Embryonic facial prominence (tissue), 1 donor: ENCODE results near the gene PRDM5.

ENCODE experiments used
- DNase-seq: peaks from one replicate; pipeline ENCODE4 v3.0.0-alpha.2; 2016; ENCODE audit errors: extremely low spot score

PRDM5 gene

DNA sequence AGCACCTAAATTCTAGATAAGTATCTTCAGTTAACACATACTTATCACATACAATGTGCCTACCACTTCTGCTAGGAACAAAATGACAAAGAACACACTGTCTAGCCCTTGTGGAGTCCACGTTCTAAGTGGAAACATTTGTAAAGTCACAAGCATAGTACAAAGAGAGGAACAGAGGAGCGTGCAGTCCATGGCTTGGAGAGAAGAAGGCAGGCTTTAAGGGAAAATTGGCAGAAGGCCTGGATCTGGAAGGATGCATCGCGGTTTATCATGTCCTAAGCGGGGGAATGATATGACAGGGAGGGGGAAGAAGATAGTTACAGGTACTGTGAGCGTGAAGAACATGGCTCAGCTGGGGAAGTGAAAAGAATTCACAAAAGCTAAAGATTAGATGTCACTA is 218.0 kb downstream of the PRDM5 start:
- no peak for DNase-seq

DNA sequence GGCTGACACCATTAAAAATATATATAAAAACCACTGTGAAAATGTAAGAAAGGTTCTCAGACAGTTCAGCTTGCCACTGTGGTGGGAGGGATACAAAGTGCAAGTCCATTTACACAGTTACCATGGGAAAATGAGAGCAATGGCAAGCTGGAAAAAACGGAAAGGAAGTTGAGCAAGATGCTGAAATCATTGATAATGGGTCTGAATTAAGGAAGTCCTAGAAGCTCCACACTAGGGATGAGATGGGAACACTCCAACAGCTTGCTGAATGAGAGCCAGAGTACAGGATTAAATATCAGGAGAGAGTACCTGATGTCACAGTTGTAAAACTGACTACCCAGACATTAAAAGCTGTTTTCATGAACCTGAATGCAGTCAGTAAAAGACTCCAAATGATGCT is 218.6 kb downstream of the PRDM5 start:
- no peak for DNase-seq

DNA sequence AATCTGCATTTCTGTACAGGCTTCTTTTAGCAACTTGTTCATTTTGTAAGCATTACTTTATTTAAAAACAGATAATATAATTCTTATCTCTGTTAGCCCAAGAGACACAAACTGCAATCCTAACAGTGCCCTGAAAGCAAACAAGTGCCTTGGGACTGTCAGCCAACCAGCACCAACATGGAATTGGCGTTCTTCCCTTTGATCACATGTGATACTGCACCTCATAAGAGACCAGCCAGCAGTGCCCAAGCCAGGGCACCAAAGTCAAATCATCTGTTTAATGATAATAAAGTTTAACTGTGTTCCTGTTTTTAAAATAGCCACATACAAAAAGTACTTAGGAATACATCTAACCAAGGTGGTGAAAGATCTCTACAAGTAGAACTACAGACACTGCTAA is 223.2 kb downstream of the PRDM5 start:
- DNase-seq = no peak

DNA sequence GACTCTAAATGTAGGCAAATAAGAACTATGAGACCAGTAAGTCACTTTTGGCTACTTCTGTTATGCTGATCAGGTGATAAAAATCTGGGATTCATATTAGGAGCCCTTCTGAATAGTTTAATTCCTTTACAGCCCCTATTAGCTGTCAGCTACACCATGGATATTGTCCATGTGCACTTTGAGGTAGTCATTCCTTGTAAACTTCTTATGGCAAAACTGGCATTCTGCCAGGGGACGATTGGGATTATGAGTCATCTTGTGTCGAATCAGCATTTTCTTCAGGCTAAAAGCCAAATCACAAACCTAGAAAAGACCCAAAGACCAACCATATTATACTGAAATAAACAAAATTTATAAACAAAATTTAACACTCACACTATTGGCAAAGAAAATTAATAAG is 227.6 kb downstream of the PRDM5 start:
- DNase-seq = no peak

DNA sequence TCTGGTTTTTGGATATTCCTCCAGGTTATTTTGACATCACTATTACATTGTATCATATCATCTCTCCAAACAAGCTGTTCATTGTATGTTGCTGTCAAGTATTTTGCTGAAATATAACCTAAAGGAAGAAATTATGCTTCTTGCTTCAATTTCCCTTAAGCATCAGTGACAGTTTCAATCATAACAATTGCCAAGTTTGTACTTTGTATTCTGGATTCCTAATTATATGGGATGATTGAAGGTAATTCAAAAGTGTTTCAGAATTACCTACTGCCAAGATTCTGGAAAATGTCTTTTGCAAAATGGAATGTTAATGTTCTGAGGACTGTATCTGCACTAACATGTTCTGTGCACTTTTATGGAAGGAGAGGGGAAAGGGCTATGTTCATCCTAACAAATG is 228.7 kb downstream of the PRDM5 start:
- DNase-seq = no peak

DNA sequence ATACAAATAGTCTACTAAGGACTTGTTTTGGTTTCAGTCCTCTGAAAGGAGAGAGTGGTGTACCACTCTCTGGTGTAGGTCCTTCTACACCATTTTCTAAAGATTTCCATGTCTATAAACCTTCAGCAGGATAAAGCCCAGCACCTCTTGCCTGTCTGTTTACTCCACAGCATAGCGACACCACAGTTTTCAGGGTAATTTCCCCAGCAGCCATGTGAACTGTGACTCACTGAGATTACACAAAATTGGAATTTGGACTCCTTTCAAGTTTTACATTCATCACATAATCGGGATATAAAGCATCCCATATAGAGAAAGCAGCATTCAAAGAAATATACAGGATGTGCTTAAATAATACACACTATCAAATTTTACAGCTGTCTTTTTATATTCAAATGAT is 229.6 kb downstream of the PRDM5 start:
- no peak for DNase-seq

DNA sequence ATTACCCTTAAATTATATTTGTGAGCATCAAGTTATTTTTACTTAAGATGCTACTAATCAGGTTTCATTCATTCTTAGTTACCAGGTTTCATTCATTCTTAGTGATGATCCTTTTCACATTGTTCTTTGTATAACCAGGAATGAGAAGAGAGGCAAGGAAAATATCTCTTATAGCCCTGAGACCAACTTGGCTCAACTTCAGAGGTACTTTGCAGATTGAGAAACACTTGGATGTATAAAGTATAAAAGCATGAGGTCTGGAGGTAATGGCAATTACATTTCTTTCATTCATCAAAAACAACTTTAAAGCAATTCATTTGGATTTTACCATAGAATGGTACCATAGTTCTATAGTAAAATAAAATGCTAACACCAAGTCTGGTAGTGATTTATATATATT is 231.0 kb downstream of the PRDM5 start:
- no peak for DNase-seq

DNA sequence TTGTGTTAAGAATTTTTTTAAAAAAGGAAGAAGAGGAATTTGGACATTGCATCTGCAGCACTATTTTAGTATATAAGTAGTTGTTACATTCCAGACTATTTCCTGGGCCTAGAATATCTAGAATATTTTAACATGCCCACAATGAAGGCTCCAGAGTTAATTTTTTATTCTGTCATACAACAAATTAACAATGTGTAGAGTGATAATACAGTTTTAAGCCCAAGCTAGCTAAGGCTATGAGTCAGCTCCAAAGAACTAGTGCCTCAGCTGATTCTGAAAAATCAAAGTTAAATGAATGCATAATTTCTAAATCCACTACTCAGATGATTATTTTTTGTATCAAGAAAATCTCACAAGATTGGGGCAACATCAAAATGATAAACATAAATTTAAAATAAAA is 231.4 kb downstream of the PRDM5 start:
- DNase-seq = no peak

DNA sequence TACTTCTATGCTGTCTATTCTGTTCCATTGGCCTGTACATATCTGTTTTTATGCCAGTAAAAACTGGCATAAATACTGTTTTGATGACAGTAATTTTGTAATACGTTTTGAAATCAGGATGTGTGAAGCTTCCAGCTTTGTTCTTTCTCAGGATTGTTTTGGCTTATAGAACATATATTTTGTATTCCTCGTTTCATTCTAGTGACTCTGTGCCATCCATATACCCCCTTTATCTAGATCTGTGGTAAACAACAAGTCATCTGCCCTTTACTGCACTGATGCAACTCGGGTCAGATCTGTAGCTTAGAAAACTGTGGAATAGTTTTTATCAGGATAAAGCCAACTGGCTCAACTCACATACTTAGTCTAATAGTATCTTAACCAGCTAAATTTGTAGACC is 233.7 kb downstream of the PRDM5 start:
- DNase-seq = no peak

DNA sequence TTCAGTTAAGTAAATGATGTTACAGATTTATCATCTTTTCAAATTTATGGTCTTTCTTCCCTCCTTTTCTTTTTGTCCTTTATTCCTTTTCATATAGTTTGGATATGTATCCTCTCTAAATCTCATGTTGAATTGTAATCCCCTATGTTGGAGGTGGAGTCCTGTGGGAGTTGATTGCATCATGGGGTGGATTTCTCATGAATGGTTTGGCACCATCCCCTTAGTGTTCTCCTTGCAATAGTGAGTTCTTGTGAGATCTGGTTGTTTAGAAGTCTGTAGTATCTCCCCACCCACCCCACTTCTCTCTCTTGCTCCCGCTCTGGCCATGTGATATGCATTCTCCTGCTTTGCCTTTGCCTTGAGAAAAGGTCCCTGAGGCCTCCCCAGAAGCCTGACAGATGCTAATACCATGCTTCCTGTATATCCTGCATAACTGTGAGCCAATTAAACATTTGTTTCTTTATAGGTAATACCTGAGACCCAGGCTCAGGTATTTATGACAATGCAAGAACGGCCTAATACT is 236.7 kb downstream of the PRDM5 start:
- no peak for DNase-seq

DNA sequence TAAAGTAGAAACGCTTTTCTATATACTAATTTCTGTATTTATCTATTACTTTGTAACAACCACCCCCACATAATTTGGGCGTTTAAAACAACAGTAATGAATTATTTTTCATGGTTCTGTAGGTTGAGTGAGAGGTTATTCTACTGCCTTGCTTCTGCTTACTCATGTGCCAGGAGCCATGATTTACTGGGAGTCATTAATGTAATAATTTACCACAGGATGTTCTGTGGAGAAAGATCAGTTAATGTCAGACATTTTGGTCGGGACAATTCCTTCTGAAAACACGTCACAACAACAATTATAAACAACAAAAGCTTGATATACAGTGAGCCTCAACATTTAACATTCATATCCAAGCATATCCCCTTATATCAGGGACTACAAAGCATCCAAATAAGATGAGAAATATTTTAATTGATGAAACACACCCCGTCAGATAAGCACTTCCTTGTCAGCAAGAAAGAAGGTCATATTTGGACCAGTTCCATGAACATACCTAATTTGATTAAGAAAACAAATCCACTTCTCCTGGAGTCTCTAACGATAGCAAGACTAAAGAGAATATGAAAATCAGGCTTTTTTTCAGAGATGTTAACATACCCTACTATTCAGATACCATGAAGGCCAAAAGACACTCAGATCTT is 238.5 kb downstream of the PRDM5 start:
- no peak for DNase-seq

DNA sequence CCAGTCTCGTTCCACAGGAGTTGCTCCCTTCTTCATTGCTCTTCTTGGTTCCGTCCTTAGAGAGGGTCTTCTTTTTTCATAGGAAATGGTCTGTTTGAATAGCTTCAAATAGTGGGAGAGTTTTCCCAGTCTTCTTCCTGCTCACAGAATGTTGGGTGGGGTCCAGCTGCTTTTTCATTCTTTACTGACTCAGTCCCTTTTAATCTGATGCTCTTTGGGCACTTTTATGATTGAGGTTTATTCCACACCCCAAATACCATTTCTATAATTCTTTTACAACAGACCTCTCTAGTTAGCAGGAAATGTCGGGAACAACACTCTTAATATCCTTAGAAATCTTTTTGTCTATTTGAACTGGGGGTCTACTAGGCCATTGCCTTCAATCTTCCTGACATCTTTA is 239.5 kb downstream of the PRDM5 start:
- DNase-seq = no peak

DNA sequence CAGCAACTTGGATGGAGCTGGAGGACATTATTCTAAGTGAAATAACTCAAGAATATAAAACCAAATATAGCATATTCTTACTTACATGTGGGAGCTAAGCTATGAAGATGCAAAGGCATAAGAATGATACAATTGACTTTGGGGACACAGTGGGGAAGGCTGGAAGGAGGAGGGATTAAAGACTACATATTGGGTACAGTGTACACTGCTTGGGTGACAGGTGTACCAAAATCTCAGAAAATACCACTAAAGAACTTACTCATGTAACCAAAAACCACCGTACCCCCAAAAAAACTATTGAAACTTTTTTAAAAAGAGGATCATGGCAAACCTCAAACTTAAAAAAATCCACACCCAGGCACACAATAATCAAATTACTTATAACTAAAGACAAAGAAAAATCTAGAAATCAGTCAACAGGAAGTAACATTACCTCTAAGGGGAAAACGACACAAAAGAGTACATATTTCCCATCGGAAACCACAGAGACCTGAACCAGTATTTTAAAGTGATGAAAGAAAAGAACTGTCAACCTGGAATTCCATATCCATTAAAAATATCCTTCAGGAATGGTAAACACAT is 241.8 kb downstream of the PRDM5 start:
- DNase-seq = no peak

DNA sequence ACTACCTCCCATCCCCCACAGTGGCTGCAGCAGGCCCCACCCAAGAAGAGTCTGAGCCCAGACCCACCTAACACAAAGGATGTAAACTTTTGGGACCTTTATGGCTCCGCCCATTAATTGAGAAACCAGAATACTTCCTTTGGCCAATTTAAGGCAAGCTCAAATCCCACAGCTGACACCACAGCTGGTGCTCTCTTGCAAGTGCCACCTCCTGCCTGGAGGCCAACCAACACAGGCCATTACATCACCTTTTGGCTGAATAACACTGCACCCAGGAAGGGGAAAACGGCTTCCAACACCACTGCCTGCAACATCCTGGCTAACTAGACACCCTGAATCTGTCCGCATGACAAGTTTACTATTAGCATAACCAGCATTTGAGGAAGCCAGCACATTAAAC is 248.8 kb downstream of the PRDM5 start:
- DNase-seq = no peak

DNA sequence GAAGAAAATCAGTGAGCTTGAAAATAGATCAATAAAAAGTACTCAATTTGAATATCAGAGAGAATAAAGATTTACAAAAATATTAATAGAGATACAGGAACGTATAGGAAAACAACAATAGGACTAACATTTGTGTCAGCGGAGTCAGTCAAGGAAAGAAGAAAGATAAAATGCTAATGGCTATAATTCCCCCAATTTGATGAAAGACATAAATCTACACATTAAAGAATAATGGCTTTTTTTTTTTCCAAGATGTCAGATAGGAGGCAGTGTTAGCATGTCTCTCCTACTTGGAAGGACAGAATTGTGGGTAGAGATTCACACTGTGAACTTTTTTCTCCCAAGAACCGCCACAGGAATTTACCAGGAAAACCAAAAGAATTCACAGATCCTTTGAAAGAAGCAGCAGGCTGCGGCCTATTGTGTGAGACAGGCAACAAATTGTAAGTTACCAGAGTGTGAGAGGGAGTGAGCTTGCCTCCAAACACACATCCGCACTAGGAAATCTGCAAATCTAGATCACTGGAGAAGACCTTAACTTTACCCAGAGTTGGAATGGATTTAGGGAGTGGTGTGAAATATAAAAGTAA is 249.9 kb downstream of the PRDM5 start:
- DNase-seq = no peak

DNA sequence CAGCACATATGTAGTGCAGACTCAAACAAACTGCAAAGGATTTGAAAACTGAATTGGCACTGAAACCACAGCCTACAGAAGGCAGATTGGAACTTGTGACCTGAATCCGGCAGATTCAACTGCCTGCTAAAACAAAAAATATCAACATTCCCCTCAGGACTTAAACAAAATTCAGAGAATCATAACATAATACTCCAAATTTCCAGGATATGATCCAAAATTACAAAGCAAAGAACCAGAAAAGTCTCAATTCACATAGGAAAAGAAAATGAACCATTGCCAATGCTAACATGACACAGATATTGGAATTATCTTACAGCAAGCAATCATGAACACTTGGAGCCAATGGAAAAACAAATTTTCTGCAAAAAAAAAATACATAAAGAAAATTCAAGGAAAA is 250.4 kb downstream of the PRDM5 start:
- DNase-seq = no peak

DNA sequence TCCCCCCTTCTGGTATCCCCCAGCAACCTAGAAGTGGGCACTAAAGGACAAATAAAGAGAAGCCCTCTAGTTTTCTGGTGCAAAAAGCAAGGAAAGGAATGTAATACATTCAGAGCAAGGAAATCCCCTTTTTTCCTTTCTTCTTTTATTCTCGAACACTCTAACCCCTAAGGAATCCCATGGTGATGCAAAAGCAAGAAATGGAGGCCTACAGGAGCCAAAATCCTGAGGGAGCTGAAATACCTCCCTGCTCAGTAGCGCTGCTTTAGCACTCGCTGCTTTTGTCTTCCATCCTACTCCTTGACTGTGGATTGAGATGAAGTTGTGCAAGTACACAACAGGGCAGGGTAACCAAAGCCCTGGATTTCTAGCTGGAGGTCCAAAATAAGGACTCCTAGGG is 251.0 kb downstream of the PRDM5 start:
- DNase-seq = no peak

DNA sequence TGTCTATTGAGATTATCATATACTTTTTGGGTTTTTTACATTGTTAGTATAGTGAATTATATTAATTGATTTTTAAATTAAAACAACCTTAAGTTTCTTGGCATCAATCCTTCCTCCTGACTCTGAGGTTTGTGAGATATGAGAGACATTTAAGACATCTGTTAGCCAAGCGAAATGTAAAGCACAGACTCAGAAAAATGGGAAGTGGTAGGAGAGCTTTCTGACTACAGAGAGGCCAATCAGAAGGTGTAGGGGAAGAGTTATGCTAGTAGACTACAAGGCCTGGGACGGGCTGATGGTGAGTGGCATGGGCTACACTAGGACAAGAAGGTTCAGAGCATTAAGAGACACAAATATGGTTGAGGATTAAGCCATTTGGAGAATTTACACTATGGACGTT is 255.4 kb downstream of the PRDM5 start:
- no peak for DNase-seq

DNA sequence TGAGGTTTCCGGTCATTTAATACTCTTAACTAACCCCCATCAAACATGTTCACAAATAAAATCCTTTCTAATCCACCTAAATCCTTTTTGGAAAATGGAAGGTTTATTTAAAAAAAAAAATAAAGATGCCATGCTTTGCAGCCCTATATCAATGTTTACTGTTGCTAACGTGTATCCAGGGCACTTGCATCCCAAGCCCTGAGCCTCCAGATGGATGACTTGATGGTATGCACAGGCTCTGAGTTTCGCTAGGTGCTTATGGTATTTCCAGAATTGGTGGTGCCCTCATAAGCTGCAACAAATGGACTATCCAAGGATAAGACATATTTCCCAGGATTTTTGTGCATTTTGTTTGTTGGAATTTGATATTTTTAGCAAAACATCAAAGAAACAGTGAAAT is 257.7 kb downstream of the PRDM5 start:
- DNase-seq = no peak

DNA sequence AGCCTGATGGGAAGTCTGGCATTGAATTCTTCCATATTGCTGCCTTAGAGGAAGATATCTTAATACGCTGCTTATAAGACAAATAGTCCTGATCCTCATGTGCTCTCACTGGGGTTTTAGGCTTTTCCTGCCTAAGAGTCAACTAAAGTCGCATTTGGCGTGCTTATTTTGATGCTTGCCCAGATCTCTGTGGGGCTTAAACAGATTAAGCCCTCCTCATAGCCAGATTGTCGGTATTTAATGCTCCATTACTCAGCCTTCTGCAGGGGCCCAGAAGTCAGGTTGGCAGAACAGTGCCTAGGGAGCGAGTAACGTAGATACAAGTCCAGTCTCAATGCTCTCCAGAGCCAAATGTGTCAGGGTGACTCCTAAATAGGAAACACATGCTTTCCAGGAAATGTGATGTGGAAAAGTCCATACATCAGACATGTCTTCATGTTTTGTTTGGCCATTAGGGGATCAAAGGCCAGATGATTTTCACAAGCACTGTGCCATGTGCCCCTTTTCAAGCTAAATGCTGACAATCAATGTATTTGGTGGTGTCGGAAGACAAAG is 262.8 kb downstream of the PRDM5 start:
- no peak for DNase-seq

DNA sequence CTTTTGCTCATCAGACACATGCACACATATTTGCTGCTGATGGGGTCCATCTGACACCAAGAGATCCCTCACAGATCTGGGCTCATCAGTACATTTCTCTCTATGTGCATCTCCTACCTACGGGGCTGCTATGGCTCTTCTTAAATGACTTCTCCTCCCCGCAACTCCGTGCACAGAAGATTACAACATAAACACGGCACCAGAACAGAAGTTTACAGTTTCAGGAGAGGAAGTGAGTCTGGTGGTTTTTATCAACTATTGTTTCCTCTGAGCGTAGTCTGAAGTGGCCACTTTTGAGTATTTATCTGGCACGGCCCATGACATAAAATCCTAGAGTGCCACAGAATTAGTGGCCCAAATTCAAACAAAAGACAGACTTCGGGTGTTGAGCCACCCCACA is 263.8 kb downstream of the PRDM5 start:
- DNase-seq = no peak

DNA sequence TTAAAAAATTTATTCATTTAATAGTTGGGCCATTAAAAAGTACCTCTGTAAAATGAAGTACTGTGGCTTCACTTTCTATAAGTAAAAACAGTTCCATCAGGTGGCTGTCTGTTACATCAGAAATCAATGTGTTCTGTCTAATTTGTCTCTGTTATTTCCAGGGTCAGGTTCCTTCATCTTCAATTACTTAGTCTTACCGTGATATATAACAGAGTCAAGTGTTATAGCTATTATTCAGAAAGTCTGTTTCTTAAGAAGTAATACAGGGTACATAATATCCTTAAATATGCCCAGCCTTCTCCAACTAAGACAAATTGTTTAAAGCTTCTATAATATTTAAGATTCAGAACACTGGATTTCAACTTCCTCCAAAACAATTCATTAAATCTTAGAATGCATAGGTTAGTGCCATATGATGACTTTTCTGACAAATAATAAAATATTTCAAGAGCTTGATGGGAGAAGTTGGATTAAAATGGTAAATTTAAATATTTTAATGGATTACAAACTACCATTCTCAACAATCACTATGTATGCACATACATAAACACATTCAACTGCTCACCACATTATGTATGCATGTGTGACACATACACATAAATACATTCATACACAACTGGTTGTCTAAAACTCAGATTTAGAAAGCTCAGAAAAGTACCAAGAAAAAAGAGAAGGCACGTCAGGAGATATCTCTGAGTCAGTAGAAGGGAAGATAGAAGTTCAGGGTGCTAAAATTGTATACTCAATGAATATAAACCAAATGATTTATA is 268.5 kb downstream of the PRDM5 start:
- no peak for DNase-seq
